Heart right ventricle (tissue), 16 donors: ENCODE results near the gene USH2A. TPM values are rescaled to one million over a fixed set of nuclear protein-coding genes. Genes with fewer than 3 reads are reported as not detected.

Experiments used
- ATAC-seq, 8 donors: fragments of 200-7000 bp; cut with Tn5 transposase; one replicate each; pipeline ENCODE4 v1.9.1; 2020; ENCODE audit warnings: mild to moderate bottlenecking in 8 of 8, moderate library complexity in 8 of 8, moderate number of reproducible peaks in 1 of 8
- DNase-seq, 2 donors: peaks; one replicate each; pipeline ENCODE4 v3.0.0-alpha.2; 2020
- H3K27ac ChIP-seq, 10 donors: fragments of 200-600 bp; sonication (generic) in 2 of 10; one replicate each; pipeline versions ENCODE4 v1.5.0 to v1.8.0; 2020 to 2022; ENCODE audit warnings: mild to moderate bottlenecking in 3 of 10
- H3K27me3 ChIP-seq, 7 donors: fragments of 200-600 bp; one replicate each; pipeline ENCODE4 v1.8.0; 2021 to 2022; ENCODE audit warnings: mild to moderate bottlenecking in 2 of 7
- H3K36me3 ChIP-seq, 9 donors: fragments of 200-600 bp; sonication (generic) in 1 of 9; one replicate each; pipeline versions ENCODE4 v1.5.0 to v1.8.0; 2020 to 2022; ENCODE audit warnings: mild to moderate bottlenecking in 2 of 9
- H3K4me1 ChIP-seq, 9 donors: fragments of 200-600 bp; sonication (generic) in 1 of 9; one replicate each; pipeline versions ENCODE4 v1.5.0 to v1.8.0; 2020 to 2022; ENCODE audit warnings: mild to moderate bottlenecking in 4 of 9
- H3K4me3 ChIP-seq, 10 donors: fragments of 200-600 bp; sonication (generic) in 2 of 10; one replicate each; pipeline versions ENCODE4 v1.5.0 to v1.8.0; 2020 to 2022; ENCODE audit warnings: mild to moderate bottlenecking in 7 of 10, moderate library complexity in 2 of 10
- H3K9me3 ChIP-seq, 11 donors: fragments of 200-600 bp in 10 of 11; sonication (generic) in 2 of 11; one replicate each; pipeline versions ENCODE4 v1.5.0 to v1.8.0; 2013 to 2022; ENCODE audit warnings: mild to moderate bottlenecking in 2 of 11, control low read depth in 1 of 11, moderate library complexity in 1 of 11
- CTCF ChIP-seq, 9 donors: fragments of 200-600 bp; sonication (generic) in 2 of 9; IDR thresholded peaks; one replicate each; pipeline versions ENCODE4 v1.5.0 to v1.8.0; 2021 to 2022; ENCODE audit warnings: antibody characterized with exemption in 9 of 9, mild to moderate bottlenecking in 5 of 9, moderate library complexity in 1 of 9
- WGBS, 2 donors: extraction: QIAGEN DNeasy Blood & Tissue Kit; methylation state at CpG; one replicate each; pipeline ENCODE4 v1.1.7; 2013; ENCODE audit warnings: inconsistent platforms in 1 of 2; 5-methylcytosine and 5-hydroxymethylcytosine counted together
- intact Hi-C, 10 donors: fragments of 100-400 bp; cut with DNase I; formaldehyde crosslinking; loops; one replicate each; pipeline versions ENCODE4 v1.11.1 to v1.14.2; 2022
- polyA plus RNA-seq, 2 donors: library from polyadenylated mRNA; stranded (reverse); fragments of 200-250 nt; gene quantifications; one replicate each; pipeline ENCODE4 v1.2.3, GENCODE V29; 2013
- total RNA-seq, 10 donors: library from RNA; stranded (reverse); fragmentation: NEBNext Ultra II Directional in 3 of 10; extraction: Animal tissue kit (Norgen Biotek cat#: 25700) in 3 of 10; gene quantifications; one replicate each; pipeline versions ENCODE4 v1.2.1 to v1.2.4, GENCODE V29; 2021 to 2023
- donor health status: Arrhythmogenic right ventricular cardiomyopathy.
- donor health status: ischemic (EF 13 %, LVEDD 7.1; RV severe dilation, severe dysfunction).
- donor health status: healthy with polysubstance abuse.
- donor health status: DM: no; HTN: yes; CAD: no.
- donor health status: DM: no; HTN: no; CAD: no.
- donor health status: ischemic (EF 25% LVEDD 6.9; RV normal size, moderate dysfunction).
- donor health status: ischemic (EF 25% LVEDD 5.7; RV mildly dilated, moderate dysfunction).
- donor health status: healthy.
- donor health status: DM: yes; HTN: yes; CAD: no.
- donor health status: Ischemic cardiomyopathy.
- donor health status: ischemic (EF 35%, LVEDD 5.7; RV mildly dilated, moderate dysfunction).
- donor health status: nonischemic (EF 11% LVEDD 7.7; RV severe dilation, severe dysfunction).
- donor health status: DM: yes; HTN: yes; CAD: no.
- donor health status: PGD.
- donor health status: ischemic (EF 29% LVEDD 5.4; RV normal size, mild dysfunction).
- donor health status: nonischemic (EF 23%, LVEDD 6.1; RV moderate dilation, normal function).

USH2A gene
- total and polyA plus RNA-seq, 12 donors: 0.01 to 4.9 (median 3.6) TPM

- H3K9me3 ChIP-seq: no peaks in the 10 kb centered on the region
- H3K36me3 ChIP-seq: no peaks in the 10 kb centered on the region
- intact Hi-C loops: no loop called here
- no peaks in the 10 kb centered on the region for H3K27me3 ChIP-seq
- TF ChIP-seq CTCF (IDR thresholded peaks at IDR 0.05): no peak
- ATAC-seq (no peak), DNase-seq (no peak)
- no peak overlapping the region for H3K27ac ChIP-seq
- no peaks in the 10 kb centered on the region for H3K4me1 ChIP-seq
- H3K4me3 ChIP-seq: no peak overlapping the region
Observed at GRCh38 chr1:215719552-215719951, 703.7 kb downstream of the USH2A start.

- DNase-seq (no peak), ATAC-seq (peak in 3 of 8 donors; percentile 57 to 75 (median 58))
- no peak for TF ChIP-seq CTCF (IDR thresholded peaks at IDR 0.05)
- no peak overlapping the region for H3K27ac ChIP-seq
- H3K4me1 ChIP-seq: no peaks in the 10 kb centered on the region
- intact Hi-C loops: no loop called here
- H3K9me3 ChIP-seq: no peaks in the 10 kb centered on the region
- 31 to 53% methylated on average over 3 of the region's 3 CpGs for WGBS, 2 donors
- H3K4me3 ChIP-seq: no peak overlapping the region
- no peaks in the 10 kb centered on the region for H3K36me3 ChIP-seq
- no peaks in the 10 kb centered on the region for H3K27me3 ChIP-seq
Observed at GRCh38 chr1:215718575-215719287, 704.5 kb downstream of the USH2A start.

GRCh38 chr1:215717677-215718426 lies 705.4 kb downstream of the USH2A start:
- Histone ChIP-seq H3K27ac (no peak overlapping the region), H3K4me1 (no peaks in the 10 kb centered on the region), H3K36me3 (no peaks in the 10 kb centered on the region), H3K9me3 (no peaks in the 10 kb centered on the region), H3K27me3 (no peaks in the 10 kb centered on the region), H3K4me3 (no peak overlapping the region)
- intact Hi-C loops: no loop called here
- ATAC-seq (no peak), DNase-seq (no peak)
- TF ChIP-seq CTCF (IDR thresholded peaks at IDR 0.05): no peak
- 78 to 87% methylated on average over 4 of the region's 4 CpGs for WGBS, 2 donors

- no peaks in the 10 kb centered on the region for H3K4me1 ChIP-seq
- peaks cover 0 to 4% (median 0%) of the 10 kb centered on the region in 7 donors for H3K27me3 ChIP-seq
- no peak for DNase-seq
- ATAC-seq: no peak
- WGBS, 2 donors: 81 to 82% methylated on average over 4 of the region's 4 CpGs
- H3K36me3 ChIP-seq: no peaks in the 10 kb centered on the region
- no peaks in the 10 kb centered on the region for H3K9me3 ChIP-seq
- H3K4me3 ChIP-seq: no peak overlapping the region
- TF ChIP-seq CTCF (IDR thresholded peaks at IDR 0.05): no peak
- intact Hi-C loops: no loop called here
- H3K27ac ChIP-seq: no peak overlapping the region
Observed at GRCh38 chr1:215710899-215711225, 712.4 kb downstream of the USH2A start.
